DND-41 (cell line): Measurements from ENCODE around the gene AGMO.

ENCODE experiments used
- EZH2 ChIP-seq: IDR thresholded peaks from 3 replicates; pipeline ENCODE4 v1.6.1; 2012; ENCODE audit warnings: borderline replicate concordance, low read depth, mild to moderate bottlenecking, moderate library complexity, low read length, inconsistent platforms; ENCODE audit not compliant: severe bottlenecking
- TF ChIP-seq, protein P1 (sequence below): IDR thresholded peaks from 2 replicates; pipeline ENCODE4 v1.5.1; 2012; ENCODE audit warnings: borderline replicate concordance, low read length, moderate library complexity, mild to moderate bottlenecking; ENCODE audit not compliant: poor library complexity, severe bottlenecking; ENCODE audit errors: extremely low read depth

DNA sequence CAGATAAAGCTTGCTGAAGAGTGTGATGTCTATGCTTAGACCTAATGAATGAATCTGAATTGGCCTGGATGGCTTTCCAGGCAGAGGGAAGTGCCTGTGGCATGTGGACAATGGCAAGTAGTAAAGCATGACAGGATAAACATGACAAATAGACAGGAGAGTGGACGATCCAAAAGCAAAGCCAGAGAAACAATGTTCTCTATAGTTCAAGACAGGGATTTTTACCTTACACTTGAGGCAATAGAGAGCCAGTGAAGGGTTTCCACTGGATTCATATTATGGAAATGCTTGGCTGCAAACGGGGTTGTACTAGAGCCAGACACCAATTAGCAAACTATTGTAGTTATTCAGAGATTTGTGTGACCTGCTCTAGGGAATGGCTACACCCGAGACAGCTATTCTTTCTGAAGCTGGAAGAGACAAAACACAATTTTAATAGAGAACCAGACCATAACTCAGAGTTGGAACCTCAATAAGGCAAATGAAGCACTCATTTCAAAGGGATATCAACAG lies 2.3 kb downstream of the AGMO start:
- TF ChIP-seq EZH2 = no peak
- TF ChIP-seq, protein P1, sequence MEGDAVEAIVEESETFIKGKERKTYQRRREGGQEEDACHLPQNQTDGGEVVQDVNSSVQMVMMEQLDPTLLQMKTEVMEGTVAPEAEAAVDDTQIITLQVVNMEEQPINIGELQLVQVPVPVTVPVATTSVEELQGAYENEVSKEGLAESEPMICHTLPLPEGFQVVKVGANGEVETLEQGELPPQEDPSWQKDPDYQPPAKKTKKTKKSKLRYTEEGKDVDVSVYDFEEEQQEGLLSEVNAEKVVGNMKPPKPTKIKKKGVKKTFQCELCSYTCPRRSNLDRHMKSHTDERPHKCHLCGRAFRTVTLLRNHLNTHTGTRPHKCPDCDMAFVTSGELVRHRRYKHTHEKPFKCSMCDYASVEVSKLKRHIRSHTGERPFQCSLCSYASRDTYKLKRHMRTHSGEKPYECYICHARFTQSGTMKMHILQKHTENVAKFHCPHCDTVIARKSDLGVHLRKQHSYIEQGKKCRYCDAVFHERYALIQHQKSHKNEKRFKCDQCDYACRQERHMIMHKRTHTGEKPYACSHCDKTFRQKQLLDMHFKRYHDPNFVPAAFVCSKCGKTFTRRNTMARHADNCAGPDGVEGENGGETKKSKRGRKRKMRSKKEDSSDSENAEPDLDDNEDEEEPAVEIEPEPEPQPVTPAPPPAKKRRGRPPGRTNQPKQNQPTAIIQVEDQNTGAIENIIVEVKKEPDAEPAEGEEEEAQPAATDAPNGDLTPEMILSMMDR = no peak
